C4-2B (cell line): ENCODE measurements around the gene PLSCR5.
A peak's percentile ranks its signal among the peaks of the same experiment; 100 is the strongest.

Experiments
- H3K27ac ChIP-seq: fragments of 450-650 bp; 2 replicates; pipeline ENCODE4 v1.5.1; 2017
- CTCF ChIP-seq: fragments of 450-650 bp; conservative IDR thresholded peaks from 2 replicates; pipeline ENCODE4 v1.5.1; 2017; ENCODE audit warnings: mild to moderate bottlenecking
- ZFX ChIP-seq: fragments of 450-650 bp; IDR thresholded peaks from 2 replicates; pipeline ENCODE4 v1.6.1; 2017

Gene PLSCR5

DNA sequence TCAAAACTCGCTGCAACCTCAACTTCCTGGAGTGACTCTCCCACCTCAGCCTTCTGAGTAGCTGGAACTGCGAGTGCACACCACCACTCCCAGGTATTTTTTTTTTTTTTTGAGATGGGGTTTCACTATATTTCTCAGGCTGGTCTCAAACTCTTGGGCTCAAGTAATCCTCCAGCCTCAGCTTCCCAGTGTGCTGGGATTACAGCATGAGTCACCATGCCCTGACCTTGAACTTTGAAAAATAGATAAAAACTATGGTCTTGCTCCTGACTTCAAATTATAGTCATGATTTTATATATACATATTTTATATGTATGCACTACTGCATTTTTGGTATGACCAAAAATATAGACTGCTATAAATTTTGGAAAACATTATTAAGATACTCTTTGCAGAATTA is 6.9 kb upstream of the PLSCR5 start:
- H3K27ac ChIP-seq, result no peak overlapping the region
- TF ChIP-seq CTCF (no peak), ZFX (no peak)

GRCh38 chr3:146611096-146611495 is 6.0 kb upstream of the PLSCR5 start:
- no peak overlapping the region for H3K27ac ChIP-seq
- TF ChIP-seq CTCF (no peak), ZFX (no peak)

DNA sequence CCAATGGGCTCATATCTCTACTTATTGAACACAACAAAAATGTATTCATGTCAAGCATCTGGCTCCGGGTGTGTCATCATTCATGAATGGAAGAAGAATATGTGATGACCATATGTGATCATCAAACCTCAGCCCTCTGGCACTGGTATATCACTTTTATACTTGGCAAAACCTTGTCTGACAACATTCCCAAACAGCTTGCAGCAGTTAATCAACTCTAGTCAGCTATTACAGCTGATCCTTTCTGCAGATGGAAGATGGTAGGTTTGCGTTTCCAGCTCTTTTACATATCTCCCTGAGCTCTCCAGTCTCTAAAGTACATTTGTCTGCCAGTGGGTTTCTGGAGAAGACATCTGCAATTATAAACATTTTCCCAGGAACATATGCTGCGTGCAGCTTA is 6.6 kb downstream of the PLSCR5 start:
- TF ChIP-seq CTCF (no peak), ZFX (no peak)
- H3K27ac ChIP-seq, result no peak overlapping the region

DNA sequence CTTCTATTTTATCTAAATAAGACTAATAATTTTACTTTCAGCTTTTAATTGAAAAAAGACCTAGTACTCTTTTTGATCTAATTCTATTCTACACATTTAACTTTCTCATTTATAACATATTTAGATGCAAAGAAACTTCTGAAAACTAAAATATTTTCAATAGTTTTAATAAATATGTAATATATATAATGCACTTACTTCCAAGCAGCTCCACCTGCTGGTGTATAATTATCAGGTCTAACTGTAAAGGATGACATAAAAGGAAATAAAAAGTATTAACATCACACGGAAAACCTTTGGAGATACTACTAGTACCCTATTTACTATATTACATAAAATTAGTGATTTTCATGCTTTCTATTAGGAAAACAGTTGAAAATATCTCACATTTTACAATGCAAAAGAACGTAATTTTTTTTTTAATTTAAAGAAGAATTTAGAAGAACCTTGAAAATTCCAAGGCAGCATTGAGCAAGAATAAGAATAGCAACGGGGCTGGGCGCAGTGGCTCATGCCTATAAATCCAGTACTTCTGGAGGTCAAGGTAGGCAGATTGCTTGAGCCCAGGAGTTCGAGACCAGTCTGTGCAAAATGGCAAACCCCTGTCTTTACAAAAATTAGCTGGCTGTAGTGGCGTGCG is 10.2 kb downstream of the PLSCR5 start:
- H3K27ac ChIP-seq, result no peak overlapping the region
- TF ChIP-seq CTCF (peak; percentile 77), ZFX (no peak)

GRCh38 chr3:146593776-146594175 is 11.4 kb downstream of the PLSCR5 start:
- TF ChIP-seq CTCF (no peak), ZFX (no peak)
- H3K27ac ChIP-seq, result no peak overlapping the region

DNA sequence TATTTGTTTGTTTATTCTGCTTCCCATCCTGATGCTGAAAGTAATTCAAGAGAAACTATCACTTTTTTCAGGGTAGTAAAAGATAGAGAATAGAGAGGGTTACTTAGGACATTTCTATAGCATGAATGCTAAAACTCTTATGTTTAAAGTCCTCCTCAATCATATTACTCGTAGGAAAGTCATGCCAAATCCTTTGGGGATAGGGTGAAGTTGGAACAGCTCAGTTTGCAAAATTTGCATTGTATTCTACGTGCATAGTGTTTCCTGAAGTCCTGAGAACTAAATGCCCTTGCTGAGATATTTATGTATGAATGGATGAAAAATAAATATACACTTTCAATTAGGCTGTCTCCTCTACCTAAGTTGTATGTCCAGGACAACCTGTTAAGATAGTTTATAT is 14.6 kb downstream of the PLSCR5 start:
- TF ChIP-seq CTCF (no peak), ZFX (no peak)
- H3K27ac ChIP-seq, result no peak overlapping the region

GRCh38 chr3:146589899-146590508 is 15.1 kb downstream of the PLSCR5 start:
- TF ChIP-seq ZFX (no peak), CTCF (peak; percentile 85)
- H3K27ac ChIP-seq, result no peak overlapping the region
